GM19438 (cell line): ENCODE data around the gene ANKS3.

Source experiments
- ATAC-seq: cut with Tn5 transposase; IDR thresholded peaks from one replicate; pipeline ENCODE4 v1.9.1; 2021; ENCODE audit warnings: low read depth; ENCODE audit not compliant: unreplicated experiment

The ANKS3 gene

DNA sequence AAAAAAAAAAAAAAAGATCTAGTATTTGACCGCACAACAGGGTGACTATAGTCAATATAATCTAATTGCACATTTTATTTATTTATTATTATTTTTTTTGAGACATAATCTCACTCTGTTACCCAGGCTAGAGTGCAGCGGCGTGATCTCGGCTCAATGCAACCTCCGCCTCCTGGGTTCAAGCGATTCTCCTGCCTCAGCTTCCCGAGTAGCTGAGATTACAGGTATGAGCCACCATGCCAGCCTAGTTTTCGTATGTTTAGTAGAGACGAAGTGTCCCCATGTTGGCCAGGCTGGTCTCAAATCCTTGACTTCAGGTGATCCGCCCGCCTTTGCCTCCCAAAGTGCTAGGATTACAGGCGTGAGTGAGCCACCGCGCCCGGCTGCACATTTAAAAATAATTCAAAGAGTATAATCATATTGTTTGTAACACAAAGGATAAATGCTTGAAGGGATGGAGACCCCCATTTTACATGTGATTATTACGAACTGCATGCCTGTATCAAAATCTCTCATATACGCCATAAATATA is 794 bp downstream of the ANKS3 start:
- no peak for ATAC-seq

DNA sequence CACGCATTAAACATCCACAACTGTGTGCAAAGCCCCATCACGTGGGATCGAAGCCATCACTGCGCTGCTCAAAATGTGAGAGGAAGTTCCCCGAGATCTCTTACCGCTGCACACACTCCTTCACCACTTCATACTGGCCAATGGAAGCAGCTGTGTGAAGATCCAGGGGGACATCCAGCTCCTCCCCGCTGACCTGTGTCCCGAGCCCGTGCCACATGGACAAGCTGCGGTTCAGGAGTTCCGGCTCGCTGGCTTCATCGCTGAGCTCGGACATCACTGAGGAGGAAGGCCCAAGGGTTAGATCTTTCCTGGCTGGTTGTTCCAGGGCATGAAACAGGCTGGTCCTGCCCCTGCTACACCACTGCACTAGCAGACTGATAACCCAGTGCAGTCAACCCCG is 4.2 kb downstream of the ANKS3 start:
- no peak for ATAC-seq

DNA sequence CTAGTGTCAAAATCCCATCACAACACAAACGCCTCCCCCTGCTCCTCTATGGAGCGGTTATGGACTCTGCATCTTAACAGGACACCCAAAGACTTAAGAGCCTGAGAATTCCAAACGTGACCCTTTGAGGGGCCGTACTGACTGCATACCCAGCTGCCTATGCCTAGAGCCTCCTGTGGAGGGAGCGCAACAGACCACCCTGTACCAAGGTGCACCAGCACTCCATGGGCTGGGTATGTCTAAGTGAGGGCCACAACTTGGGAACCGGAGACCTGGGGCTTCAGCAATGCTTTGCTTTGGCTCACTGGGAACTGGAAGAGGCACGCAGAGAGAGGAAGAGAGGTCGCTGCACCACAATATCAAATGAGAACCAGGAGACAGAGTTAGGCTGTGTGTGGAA is 5.4 kb downstream of the ANKS3 start:
- no peak for ATAC-seq

DNA sequence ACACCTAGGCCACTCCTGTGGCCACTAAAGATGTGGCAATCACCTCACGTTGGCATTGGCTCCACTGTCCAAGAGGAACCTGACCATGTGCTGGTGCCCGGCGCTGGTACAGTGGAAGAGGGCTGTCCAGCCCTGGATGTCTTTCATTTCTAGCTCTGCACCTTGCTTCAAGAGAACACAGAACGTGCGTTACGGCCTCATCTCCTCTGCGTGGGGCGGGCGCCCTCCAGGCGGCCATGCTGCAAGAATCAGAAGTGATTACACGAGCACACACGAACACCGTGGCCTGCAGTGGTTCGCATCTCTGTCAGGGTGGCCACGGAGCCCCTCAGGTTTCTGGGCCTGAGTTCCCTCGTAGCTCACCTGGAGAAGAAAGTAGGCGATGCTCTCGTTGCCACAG is 7.5 kb downstream of the ANKS3 start:
- no peak for ATAC-seq

DNA sequence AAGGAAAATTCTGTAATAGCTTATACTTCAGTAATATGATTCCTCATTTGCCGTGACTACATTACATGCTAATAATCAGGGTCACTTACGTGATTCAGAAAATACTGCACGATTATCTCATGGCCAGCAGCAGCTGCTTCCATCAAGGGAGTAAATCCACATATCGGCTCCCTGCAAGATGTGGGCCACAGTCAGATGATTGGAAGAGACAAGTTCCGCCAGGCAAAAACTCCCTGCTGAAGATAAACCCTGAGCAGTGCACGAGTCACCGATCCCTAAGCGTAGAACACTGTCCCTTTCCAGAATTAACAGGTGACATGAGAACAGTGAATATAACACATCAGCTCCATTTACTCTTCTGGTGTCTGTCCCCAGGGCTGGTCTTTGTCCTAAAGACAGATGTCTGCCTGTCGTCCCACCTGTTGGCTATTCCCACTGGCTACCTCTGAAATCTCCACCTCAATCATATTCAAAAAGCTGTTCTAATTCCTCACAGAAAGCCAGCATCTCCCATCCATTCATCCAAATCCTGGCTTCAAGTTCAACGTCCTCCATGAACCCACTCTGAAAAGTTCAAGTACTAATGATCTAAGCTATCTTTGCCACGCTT is 9.3 kb downstream of the ANKS3 start:
- no peak for ATAC-seq

DNA sequence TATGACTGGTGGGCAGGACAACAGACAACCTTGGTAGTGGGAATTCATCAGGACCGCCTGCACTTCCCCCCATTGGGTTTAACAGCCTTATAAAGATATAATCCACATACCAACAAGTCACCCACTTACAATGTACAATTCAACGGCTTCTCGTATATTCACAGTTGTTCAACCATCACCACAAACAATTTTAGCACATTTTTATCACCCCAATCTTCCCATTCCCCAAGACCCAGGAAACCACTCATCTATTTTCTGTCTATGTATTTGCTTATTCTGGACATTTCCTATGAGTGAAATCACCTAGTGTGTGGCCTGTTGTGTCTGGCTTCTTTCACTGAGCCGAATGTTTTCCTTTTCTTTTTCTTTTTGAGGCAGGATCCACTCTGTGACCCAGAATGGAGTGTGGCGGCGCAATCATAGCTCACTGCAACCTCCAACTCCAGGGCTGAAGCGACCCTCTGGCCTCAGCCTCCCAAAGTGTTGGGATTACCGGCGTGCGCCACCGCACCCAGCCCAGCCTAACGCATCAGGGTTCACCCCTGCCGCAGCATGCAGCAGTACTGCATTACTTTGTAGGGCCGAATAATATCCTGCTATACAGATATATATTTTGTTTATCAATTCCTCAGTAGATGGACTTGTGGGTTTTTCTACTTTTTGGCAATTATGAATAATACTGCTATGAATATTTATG is 10.9 kb downstream of the ANKS3 start:
- ATAC-seq: no peak

DNA sequence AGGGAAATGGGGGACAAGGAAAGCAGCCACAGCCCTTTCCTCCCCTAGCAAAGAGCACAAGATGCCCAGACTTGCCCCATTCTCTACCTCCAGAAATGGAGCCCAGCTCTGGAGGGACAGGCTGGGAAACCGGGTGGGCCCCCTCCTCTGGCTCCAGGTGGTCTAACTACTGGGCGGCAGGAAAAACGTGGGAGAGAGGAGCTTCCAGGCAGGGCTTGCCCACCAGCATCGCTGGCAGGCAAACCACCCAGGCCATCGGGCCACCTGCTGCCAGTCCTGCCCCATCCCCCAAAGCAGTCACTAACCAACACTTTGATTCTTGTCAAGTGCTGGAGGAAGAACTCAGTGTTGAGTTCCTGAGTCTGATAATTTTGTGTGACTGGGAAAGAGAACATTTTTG is 15.6 kb downstream of the ANKS3 start:
- no peak for ATAC-seq

DNA sequence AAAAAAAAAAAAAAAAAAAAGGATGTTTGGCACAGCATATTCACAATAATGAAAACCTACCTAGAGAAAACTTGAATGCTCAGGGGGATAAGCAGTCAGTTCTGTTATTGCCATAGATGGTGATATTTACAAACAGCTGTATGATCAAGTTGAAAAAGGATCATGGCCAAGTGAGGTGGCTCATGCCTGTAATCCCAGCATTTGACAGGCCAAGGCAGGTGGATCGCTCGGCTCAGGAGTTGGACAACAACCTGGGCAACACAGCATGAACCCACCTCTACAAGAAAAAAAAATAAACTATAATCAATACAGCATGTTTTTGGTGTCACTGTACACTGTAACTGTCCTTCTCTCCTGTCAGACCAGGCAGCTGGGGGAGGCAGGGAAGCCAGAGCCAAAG is 19.1 kb downstream of the ANKS3 start:
- no peak for ATAC-seq

DNA sequence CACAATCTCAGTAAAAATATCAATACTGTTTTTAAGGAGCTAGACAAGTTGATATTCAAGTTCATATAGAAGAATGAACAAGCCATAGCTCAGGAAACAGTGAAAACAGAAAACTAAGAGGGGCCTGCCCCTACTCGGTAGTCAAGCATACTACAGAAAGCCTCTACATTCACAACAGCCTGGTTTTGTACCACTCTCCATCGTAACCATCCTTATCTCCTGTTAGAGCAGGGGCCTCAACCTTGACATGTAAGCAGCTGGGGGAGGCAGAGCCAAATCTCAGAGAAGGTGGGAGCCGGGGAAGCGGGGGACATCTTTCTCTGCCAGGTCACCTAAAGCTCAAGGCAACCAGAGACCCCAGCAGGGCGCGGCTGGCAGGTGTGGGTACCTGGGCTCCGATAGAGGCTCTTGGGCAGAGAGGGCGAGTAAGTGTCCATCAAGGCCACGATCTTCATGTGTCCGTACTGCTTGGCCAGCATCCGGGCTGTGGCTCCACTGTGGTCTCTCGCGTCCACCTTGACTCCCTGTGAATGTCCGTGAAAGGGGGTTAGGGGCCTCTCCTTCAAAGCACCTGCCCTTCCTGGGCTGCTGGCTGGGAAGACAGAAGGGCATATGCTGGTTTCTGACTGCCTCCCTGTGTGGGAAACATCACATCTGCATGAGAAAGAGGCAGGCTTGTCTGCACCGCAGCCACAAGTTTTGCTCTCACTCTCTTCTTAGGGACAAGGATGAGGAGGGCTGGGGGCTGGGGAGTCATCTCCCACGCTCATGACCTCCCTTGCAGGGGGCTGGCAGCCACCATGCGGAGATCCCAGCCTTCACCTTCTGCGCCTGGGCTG is 20.2 kb downstream of the ANKS3 start:
- no peak for ATAC-seq

DNA sequence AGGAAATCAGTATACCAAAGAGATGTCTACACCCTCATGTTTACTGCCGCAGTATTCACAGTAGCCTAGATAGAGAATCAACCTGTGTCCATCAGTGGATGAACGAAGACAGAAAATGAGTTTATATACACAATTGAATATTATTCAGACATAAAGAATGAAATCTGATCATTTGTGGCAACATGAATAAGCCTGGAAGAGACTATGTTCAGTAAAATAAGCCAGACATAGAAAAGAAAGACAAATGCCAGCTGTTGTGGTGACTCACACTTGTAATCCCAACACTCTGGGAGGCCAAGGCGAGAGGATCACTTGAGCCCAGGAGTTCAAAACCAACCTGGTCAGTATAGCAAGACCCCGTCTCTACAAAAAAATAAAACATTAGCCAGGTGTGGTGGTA is 24.6 kb downstream of the ANKS3 start:
- ATAC-seq: no peak

DNA sequence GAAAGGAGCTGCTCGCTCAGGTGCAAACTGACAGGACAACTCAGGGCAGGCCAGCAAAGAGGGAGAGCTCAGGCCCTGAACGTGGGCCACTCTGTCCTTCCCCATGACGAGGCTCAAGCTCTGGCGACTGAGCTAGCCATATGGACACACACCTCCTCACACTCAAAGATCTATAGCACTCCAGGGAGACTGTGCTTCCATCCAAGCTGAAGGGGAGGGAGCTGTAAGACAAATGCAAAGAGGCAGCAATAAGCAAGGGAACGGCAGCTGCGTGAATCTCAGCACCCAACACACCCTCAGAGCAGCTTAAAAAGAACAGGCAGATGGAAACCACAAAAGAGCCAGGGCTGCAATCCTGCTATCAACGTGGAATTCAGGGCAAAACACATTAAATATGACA is 27.2 kb downstream of the ANKS3 start:
- no peak for ATAC-seq

DNA sequence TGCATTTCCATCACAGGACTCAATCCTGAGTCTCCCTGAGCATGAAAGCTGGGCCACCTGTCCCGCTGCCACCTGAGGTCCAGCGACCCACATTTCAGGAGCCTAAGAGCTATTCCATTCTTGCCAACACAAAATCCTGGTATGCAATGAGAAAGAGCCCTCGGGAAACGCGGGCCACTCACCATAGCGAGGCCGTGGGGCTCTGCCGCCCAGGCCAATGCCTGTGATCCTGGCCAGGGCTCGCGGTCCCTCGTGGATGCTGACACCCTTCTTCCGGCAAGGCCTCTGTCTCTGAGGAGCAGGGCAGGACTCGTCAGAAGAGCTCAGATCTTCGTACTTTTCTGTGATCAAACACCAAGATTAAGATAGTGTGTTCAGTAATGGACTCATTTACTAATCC is 29.2 kb downstream of the ANKS3 start:
- ATAC-seq: no peak

DNA sequence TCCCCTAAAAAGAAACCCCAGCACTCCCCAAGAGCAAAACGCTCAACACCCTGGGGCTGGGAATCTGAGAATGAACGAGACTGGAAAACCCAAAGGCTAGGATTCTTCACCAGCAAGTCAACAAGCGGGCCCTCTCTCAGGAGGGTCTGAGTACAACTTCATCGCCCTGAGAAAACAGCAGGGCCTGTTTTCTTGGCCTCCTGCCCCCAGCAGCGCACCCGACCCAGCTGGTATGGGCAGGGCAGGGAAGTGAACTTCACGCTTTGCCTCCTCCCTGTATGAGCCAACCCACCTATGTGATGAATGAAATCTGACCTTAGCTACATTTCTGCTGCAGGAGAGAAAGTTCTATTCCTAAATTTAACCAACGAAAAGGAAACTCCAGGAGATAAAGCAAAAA is 29.6 kb downstream of the ANKS3 start:
- no peak for ATAC-seq

DNA sequence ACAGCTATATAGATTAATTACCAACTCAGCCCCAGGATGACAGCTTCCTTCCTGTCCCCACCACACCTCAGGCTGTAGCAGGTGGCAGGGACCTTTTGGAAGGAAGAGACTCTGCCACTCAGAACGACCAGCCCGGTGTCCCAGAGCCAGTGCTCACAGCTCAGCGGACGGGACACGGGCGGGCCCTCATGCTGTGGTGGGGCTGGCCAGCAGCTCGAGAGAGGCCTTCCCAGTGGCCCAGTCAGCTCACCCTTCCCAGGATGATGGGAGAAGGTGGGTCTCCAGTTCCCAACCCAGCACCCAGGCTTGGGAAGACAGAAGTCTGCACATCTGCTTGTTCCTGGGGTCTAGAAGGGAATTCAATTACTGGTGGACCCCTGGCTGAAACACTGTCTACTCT is 30.2 kb downstream of the ANKS3 start:
- no peak for ATAC-seq

DNA sequence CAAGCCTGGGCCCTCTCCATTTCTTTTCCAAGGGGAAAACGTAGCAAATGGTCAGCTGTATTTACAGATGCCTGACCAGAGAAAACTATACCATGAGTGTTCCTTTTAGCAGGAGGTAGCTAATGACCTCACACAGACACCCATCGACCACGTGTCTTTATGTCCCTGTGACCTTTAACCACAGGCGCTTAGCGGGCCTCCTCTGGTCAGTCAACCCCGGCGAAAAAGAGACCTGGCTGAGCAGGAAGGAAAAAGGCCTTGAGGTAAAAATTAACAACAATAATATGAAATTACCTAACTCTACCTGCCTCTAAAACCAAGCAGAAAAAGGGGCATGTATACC is 31.6 kb downstream of the ANKS3 start:
- no peak for ATAC-seq

DNA sequence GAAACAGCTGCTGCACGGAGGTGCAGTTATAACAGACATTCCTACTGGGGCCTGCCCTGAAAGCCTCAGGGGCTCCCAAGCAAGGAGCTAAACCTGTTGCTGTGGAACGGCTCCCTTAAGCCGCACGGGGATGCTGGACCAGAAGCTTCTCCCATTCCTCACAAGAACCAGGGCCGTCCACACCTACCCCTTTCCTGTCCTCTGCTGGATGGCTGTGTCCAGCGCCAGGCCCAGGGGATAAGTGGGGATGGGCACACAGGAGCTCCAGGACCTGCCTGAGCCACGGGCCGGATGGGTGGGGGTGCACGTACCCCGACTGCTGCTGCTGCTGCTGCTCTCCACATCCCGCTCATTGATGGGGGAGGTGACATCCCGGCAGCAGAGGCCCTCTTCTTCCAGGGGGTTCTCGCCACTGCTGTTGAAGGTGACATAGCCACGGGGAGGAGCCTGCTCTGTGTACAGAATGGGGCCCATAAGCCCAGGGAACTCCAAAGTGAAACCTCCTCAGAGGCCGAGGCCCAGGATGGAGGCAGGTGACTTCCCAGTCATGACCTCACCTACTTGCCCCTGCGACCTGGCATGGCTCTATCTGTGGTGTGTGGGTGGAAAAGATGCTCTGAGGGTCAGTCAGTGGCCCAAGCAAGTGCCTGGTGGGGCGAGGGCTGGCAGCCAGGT is 32.1 kb downstream of the ANKS3 start:
- ATAC-seq: no peak

DNA sequence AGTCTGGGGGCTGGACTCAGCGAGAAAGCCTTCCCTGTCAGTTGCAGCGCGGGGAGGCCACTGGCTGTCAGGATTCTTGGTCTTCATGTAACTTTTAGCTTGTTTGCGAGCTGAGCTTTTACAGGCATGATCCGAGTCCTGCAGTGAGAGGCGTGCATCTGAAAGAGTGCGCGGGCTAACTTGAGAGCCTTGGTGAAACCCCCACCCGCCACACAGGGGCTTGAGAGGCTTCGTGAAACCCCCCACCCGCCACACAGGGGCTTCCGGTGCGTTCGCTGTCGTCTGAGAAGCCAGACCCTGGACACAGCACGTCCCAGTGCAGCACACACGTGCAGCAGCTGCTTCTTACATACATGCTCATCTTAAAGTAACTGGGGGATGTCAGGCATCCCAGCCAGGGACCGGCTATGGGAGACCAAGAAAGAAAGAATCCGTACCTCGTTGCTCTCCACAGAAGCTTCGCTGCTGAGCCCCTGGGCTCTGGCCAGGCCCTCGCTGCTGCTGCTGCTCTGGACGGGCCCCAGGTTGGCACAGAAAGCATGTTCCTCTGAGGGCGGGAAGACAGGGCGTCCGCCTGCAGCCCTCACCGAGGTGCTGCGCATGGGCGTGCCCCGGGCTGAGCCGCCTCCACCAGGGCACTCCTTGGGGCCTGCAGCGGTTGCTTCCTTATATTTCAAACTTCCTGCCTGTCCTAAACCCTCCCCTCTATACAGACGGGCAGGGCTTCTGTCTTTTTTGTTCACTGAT is 32.9 kb downstream of the ANKS3 start:
- no peak for ATAC-seq

DNA sequence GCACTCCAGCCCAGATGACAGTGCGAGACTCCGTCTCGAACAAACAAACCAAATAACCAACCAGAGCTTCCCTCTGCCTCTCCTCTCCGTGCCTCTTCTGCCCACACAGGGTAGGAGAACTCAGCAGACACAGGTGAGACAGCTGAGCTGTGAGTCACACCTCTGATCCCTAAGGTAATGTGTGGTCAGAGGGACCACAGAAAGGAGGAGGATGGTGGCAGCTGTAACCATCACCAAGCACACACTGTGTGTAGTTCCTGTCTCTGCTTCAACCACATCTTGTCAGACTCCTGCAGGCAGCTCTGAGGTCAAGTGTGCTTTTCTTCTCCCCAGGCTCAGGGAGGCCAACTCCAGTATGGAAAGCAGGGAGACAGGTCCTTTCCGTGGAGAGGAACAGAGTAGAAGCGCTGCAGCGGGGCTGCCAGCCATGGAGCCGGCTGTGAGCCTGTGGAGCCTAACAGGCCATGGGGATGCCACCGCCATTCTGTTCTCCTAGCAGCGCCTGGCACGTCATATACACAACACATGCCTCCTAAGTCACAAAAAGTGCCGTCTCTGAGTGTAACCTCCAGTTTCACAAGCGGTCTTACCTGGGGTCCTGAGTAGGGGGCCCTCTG is 33.6 kb downstream of the ANKS3 start:
- ATAC-seq: no peak

DNA sequence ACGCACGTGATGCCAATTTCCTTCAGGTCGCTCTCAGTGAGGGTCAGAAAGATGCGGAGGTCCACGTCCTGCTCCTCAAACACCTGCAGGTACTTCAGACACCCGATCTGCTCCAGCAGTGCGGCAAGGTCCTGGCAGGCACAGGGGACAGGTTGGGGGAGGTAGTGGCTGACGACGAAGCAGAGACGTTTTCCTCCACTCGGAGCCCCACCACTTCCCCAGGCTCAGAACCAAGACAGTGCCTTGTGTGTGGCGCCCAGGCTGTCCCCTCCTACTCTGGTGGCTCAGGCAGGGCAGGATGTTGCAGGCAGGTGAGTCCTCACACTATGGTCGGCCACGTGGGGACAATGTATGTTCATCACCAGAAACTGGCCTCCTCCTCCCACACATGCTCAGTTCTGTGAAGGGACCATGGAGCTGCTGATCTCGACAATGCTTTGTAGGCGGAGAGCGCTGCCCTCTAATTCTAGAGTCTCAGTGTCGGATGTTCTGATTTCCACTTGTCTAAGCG is 35.0 kb downstream of the ANKS3 start:
- ATAC-seq: no peak
